H1 (cell line): ENCODE data around the gene MYO7B. TPM values are rescaled to one million over a fixed set of nuclear protein-coding genes. Genes with fewer than 3 reads are reported as not detected.

Source experiments
- ASH2L ChIP-seq: fragments of 200-600, 300-600 bp; sonication (generic); IDR thresholded peaks from one replicate; pipeline ENCODE4 v1.7.1; 2017; ENCODE audit warnings: low read length
- CHD7 ChIP-seq: fragments of 300-600 bp; sonication (generic); IDR thresholded peaks from 2 replicates; pipeline ENCODE4 v1.7.1; 2012; ENCODE audit warnings: low read length, moderate library complexity, mild to moderate bottlenecking, inconsistent platforms; ENCODE audit not compliant: insufficient replicate concordance
- POLR2A ChIP-seq, 2 experiments: IDR thresholded peaks; 1 replicate in 1 of 2; 2 replicates in 1 of 2; pipeline ENCODE4 v1.6.1; 2011; ENCODE audit warnings: low read depth in 2 of 2, low read length in 2 of 2, mild to moderate bottlenecking in 2 of 2; ENCODE audit errors: control extremely low read depth in 1 of 2
- POU5F1 ChIP-seq: IDR thresholded peaks from 2 replicates; pipeline ENCODE4 v1.6.1; 2011; ENCODE audit warnings: low read depth, mild to moderate bottlenecking, low read length, moderate library complexity
- SP4 ChIP-seq: IDR thresholded peaks from 2 replicates; pipeline ENCODE4 v1.6.1; 2012; ENCODE audit warnings: low read length, inconsistent platforms
- polyA plus RNA-seq, 7 experiments: library from polyadenylated mRNA; depleted of rRNA in 3 of 7; stranded (reverse) in 5 of 7; unstranded in 2 of 7; fragments of >200 nt in 5 of 7; fragments of 200-250 nt in 2 of 7; gene quantifications; 1 replicate in 5 of 7; 2 replicates in 1 of 7; 4 replicates in 1 of 7; pipeline versions ENCODE4 v1.2.1 to v1.2.3, GENCODE V29; 2011 to 2013; ENCODE audit warnings: missing spikeins in 2 of 7, mixed read lengths in 2 of 7
- total RNA-seq: library from RNA; stranded (reverse); fragmentation: NEBNext Ultra II Directional; extraction: Animal tissue kit (Norgen Biotek cat#: 25700); gene quantifications from 2 replicates; pipeline ENCODE4 v1.2.1, GENCODE V29; 2021
- TF ChIP-seq, protein P1 (sequence below), 3 experiments: IDR thresholded peaks; 1 replicate in 2 of 3; 2 replicates in 1 of 3; pipeline versions ENCODE4 v1.5.1 to v1.6.1; 2011; ENCODE audit warnings: low read length in 3 of 3, mild to moderate bottlenecking in 3 of 3, inconsistent platforms in 2 of 3, low read depth in 1 of 3, moderate library complexity in 1 of 3; ENCODE audit not compliant: insufficient read depth in 1 of 3; ENCODE audit errors: control extremely low read depth in 1 of 3

MYO7B gene
- total and polyA plus RNA-seq, 2 of the 8 experiments (the other 6 are each of a cell fraction or from before 2014, with no cell fraction given) = not detected

DNA sequence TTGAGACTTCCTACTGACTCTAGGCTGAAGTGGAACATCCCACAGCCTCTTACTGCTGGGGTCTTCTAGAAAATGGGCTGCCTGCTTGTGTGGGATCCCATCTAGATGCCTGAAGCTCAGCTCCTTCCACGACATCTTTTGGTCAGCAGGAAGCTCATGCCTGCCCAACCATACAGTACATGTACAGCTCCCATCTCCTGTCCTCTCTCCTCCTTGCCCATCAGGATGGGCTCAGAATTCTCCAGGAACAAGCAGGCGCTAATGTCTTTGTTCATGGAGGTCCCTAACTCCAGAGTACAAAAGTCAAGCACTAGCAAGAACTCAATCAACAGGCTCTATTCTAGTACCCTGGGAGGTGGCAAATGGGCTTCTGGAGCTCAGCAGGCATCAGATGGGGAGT is 78.8 kb downstream of the MYO7B start (continued):
- no peak for TF ChIP-seq CHD7
- TF ChIP-seq ASH2L = no peak
- no peak for TF ChIP-seq POU5F1
- no peak for TF ChIP-seq POLR2A (IDR thresholded peaks at IDR 0.05; ENCODE audit: control extremely low read depth in 1 of 2, low read depth in 2 of 2, low read length in 2 of 2)
- TF ChIP-seq, protein P1, sequence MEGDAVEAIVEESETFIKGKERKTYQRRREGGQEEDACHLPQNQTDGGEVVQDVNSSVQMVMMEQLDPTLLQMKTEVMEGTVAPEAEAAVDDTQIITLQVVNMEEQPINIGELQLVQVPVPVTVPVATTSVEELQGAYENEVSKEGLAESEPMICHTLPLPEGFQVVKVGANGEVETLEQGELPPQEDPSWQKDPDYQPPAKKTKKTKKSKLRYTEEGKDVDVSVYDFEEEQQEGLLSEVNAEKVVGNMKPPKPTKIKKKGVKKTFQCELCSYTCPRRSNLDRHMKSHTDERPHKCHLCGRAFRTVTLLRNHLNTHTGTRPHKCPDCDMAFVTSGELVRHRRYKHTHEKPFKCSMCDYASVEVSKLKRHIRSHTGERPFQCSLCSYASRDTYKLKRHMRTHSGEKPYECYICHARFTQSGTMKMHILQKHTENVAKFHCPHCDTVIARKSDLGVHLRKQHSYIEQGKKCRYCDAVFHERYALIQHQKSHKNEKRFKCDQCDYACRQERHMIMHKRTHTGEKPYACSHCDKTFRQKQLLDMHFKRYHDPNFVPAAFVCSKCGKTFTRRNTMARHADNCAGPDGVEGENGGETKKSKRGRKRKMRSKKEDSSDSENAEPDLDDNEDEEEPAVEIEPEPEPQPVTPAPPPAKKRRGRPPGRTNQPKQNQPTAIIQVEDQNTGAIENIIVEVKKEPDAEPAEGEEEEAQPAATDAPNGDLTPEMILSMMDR (IDR thresholded peaks at IDR 0.05; ENCODE audit: control extremely low read depth in 1 of 3, insufficient read depth in 1 of 3, low read depth in 1 of 3, low read length in 3 of 3) = no peak
- TF ChIP-seq SP4 = no peak
